DMS79 (cell line): ENCODE measurements around the gene ATXN7L1.
"Not testable (repeated sequence)": the region's sequence is repeated elsewhere in the genome, so short reads cannot be mapped to it uniquely, and the experiment has no call there.

ENCODE experiments used
- DNase-seq: peaks from one replicate; lab custom pipeline; 2025; lab: John Stamatoyannopoulos, UW

The ATXN7L1 gene

GRCh38 chr7:105613611-105614330 is 262.6 kb downstream of the ATXN7L1 start:
- DNase-seq = no peak

GRCh38 chr7:105612806-105613205 is 263.6 kb downstream of the ATXN7L1 start:
- DNase-seq = no peak

GRCh38 chr7:105611856-105612775 is 264.3 kb downstream of the ATXN7L1 start:
- peak; percentile 29 for DNase-seq

- DNase-seq = no peak
These were observed 266.1 kb downstream of the ATXN7L1 start for GRCh38 chr7:105610165-105610930.

GRCh38 chr7:105602325-105603305 is 273.8 kb downstream of the ATXN7L1 start:
- DNase-seq = peak; percentile 92

- no peak for DNase-seq
These were observed 275.5 kb downstream of the ATXN7L1 start for GRCh38 chr7:105600720-105601550.

GRCh38 chr7:105599551-105599950 is 276.8 kb downstream of the ATXN7L1 start:
- DNase-seq = no peak

- not testable (repeated sequence) for DNase-seq
These were observed 277.3 kb downstream of the ATXN7L1 start for GRCh38 chr7:105599080-105599479.

- no peak for DNase-seq
These were observed 279.5 kb downstream of the ATXN7L1 start for GRCh38 chr7:105596866-105597265.

GRCh38 chr7:105594034-105594433 is 282.4 kb downstream of the ATXN7L1 start:
- peak; percentile 11 for DNase-seq

- DNase-seq = no peak
These were observed 284.9 kb downstream of the ATXN7L1 start for GRCh38 chr7:105591522-105591921.

- DNase-seq = no peak
These were observed 285.6 kb downstream of the ATXN7L1 start for GRCh38 chr7:105590793-105591192.

GRCh38 chr7:105589356-105590077 is 286.9 kb downstream of the ATXN7L1 start:
- DNase-seq = peak; percentile 89

GRCh38 chr7:105587909-105588635 is 288.3 kb downstream of the ATXN7L1 start:
- DNase-seq = no peak

- no peak for DNase-seq
These were observed 290.4 kb downstream of the ATXN7L1 start for GRCh38 chr7:105585850-105586500.

GRCh38 chr7:105584165-105584564 is 292.2 kb downstream of the ATXN7L1 start:
- DNase-seq = no peak

- DNase-seq = no peak
These were observed 293.3 kb downstream of the ATXN7L1 start for GRCh38 chr7:105583061-105583460.
